Parathyroid adenoma (tissue), 2 donors: ENCODE results near the gene PRR3.

Experiments
- H2AFZ ChIP-seq: fragments of 300-600 bp; sonication (generic); one replicate; pipeline ENCODE4 v1.7.0; 2017; ENCODE audit warnings: antibody characterized with exemption, mild to moderate bottlenecking
- H3K27ac ChIP-seq: fragments of 300-600 bp; sonication (generic); one replicate; pipeline ENCODE4 v1.7.0; 2017
- H3K27me3 ChIP-seq: fragments of 300-600 bp; sonication (generic); one replicate; pipeline ENCODE4 v1.7.0; 2017; ENCODE audit warnings: low read length; ENCODE audit not compliant: control insufficient read depth, insufficient read depth
- H3K36me3 ChIP-seq: fragments of 300-600 bp; sonication (generic); one replicate; pipeline ENCODE4 v1.7.0; 2017; ENCODE audit warnings: low read length; ENCODE audit not compliant: control insufficient read depth, insufficient read depth
- H3K4me1 ChIP-seq: fragments of 300-600 bp; sonication (generic); one replicate; pipeline ENCODE4 v1.7.0; 2017; ENCODE audit warnings: control low read depth
- H3K4me2 ChIP-seq: fragments of 300-600 bp; sonication (generic); one replicate; pipeline ENCODE4 v1.7.0; 2017; ENCODE audit warnings: low read length
- H3K4me3 ChIP-seq: fragments of 300-600 bp; sonication (generic); one replicate; pipeline ENCODE4 v1.7.0; 2017; ENCODE audit warnings: low read depth, low read length
- H3K79me2 ChIP-seq: fragments of 300-600 bp; sonication (generic); one replicate; pipeline ENCODE4 v1.7.0; 2017; ENCODE audit warnings: control low read depth
- H3K9ac ChIP-seq: fragments of 300-600 bp; sonication (generic); one replicate; pipeline ENCODE4 v1.7.0; 2017; ENCODE audit warnings: mild to moderate bottlenecking
- H3K9me3 ChIP-seq: fragments of 300-600 bp; sonication (generic); one replicate; pipeline ENCODE4 v1.7.0; 2017; ENCODE audit warnings: low read length; ENCODE audit not compliant: control insufficient read depth
- CTCF ChIP-seq: fragments of 300-600 bp; sonication (generic); IDR thresholded peaks from one replicate; pipeline ENCODE4 v1.7.0; 2017; ENCODE audit warnings: antibody characterized with exemption, mild to moderate bottlenecking
- donor health status: primary hyperparathyroidism.

PRR3 gene

GRCh38 chr6:30533460-30534294 lies 23.4 kb upstream of the PRR3 start:
- H3K4me3 ChIP-seq, result no peak overlapping the region
- no peak for TF ChIP-seq CTCF
- no peak overlapping the region for H2AFZ ChIP-seq
- H3K79me2 ChIP-seq, result no peaks in the 10 kb centered on the region
- peak overlapping the region; percentile 34 for H3K27ac ChIP-seq
- H3K9ac ChIP-seq, result no peak overlapping the region
- no peaks in the 10 kb centered on the region for H3K9me3 ChIP-seq
- no peaks in the 10 kb centered on the region for H3K4me1 ChIP-seq
- no peak overlapping the region for H3K4me2 ChIP-seq
- no peaks in the 10 kb centered on the region for H3K36me3 ChIP-seq
- no peaks in the 10 kb centered on the region for H3K27me3 ChIP-seq

GRCh38 chr6:30537931-30538330 lies 19.2 kb upstream of the PRR3 start:
- TF ChIP-seq CTCF, result no peak
- H3K9me3 ChIP-seq, result no peaks in the 10 kb centered on the region
- no peaks in the 10 kb centered on the region for H3K36me3 ChIP-seq
- H3K9ac ChIP-seq, result no peak overlapping the region
- no peak overlapping the region for H3K27ac ChIP-seq
- no peak overlapping the region for H3K4me2 ChIP-seq
- no peaks in the 10 kb centered on the region for H3K27me3 ChIP-seq
- H3K79me2 ChIP-seq, result no peaks in the 10 kb centered on the region
- no peaks in the 10 kb centered on the region for H3K4me1 ChIP-seq
- no peak overlapping the region for H3K4me3 ChIP-seq
- no peak overlapping the region for H2AFZ ChIP-seq

GRCh38 chr6:30541515-30542403 lies 15.3 kb upstream of the PRR3 start:
- Histone ChIP-seq H3K9ac (no peak overlapping the region), H3K4me2 (peak overlapping the region; percentile 63), H2AFZ (peak overlapping the region; percentile 77), H3K4me3 (peak overlapping the region; percentile 46), H3K9me3 (no peaks in the 10 kb centered on the region), H3K36me3 (no peaks in the 10 kb centered on the region), H3K27me3 (no peaks in the 10 kb centered on the region), H3K4me1 (no peaks in the 10 kb centered on the region), H3K79me2 (no peaks in the 10 kb centered on the region), H3K27ac (peak overlapping the region; percentile 18)
- peak; percentile 98 for TF ChIP-seq CTCF

GRCh38 chr6:30542404-30542725 lies 14.7 kb upstream of the PRR3 start:
- peak overlapping the region; percentile 18 for H3K27ac ChIP-seq

More at GRCh38 chr6:30542404-30542725, 14.7 kb upstream of the PRR3 start:
- no peaks in the 10 kb centered on the region for H3K79me2 ChIP-seq
- H3K27me3 ChIP-seq, result no peaks in the 10 kb centered on the region
- no peaks in the 10 kb centered on the region for H3K9me3 ChIP-seq
- no peak overlapping the region for H3K4me3 ChIP-seq
- no peaks in the 10 kb centered on the region for H3K4me1 ChIP-seq
- no peak overlapping the region for H3K4me2 ChIP-seq
- TF ChIP-seq CTCF, result no peak
- no peak overlapping the region for H2AFZ ChIP-seq
- no peak overlapping the region for H3K9ac ChIP-seq
- H3K36me3 ChIP-seq, result no peaks in the 10 kb centered on the region
